Breast epithelium (tissue), 4 donors: ENCODE data around the gene SLFN5. TPM values are rescaled to one million over a fixed set of nuclear protein-coding genes. Genes with fewer than 3 reads are reported as not detected.

Experiments
- DNase-seq, 2 donors: peaks; one replicate each; pipeline ENCODE4 v3.0.0-alpha.2; 2019; ENCODE audit warnings: low spot score in 2 of 2
- H3K27ac ChIP-seq, 2 donors: fragments of 200-600 bp; sonication (generic) in 1 of 2; one replicate each; pipeline ENCODE4 v1.5.1; 2016 to 2019; ENCODE audit warnings: mild to moderate bottlenecking in 1 of 2
- H3K27me3 ChIP-seq, 2 donors: fragments of 200-600 bp; sonication (generic) in 1 of 2; one replicate each; pipeline versions ENCODE4 v1.5.1 to v1.6.0; 2017 to 2019; ENCODE audit warnings: control low read depth in 1 of 2, mild to moderate bottlenecking in 1 of 2
- H3K36me3 ChIP-seq: fragments of 200-600 bp; one replicate; pipeline ENCODE4 v1.5.1; 2019
- H3K4me1 ChIP-seq, 2 donors: fragments of 200-600 bp; sonication (generic); one replicate each; pipeline ENCODE4 v1.5.1; 2016 to 2019; ENCODE audit warnings: control low read depth in 1 of 2
- H3K4me3 ChIP-seq, 3 donors: fragments of 200-600 bp; sonication (generic); 1 replicate in 2 of 3; 2 replicates in 1 of 3; pipeline ENCODE4 v1.5.1; 2016 to 2019; ENCODE audit warnings: mild to moderate bottlenecking in 3 of 3, moderate library complexity in 2 of 3
- H3K9me3 ChIP-seq, 2 donors: fragments of 200-600 bp; sonication (generic) in 1 of 2; one replicate each; pipeline ENCODE4 v1.5.1; 2016 to 2019; ENCODE audit warnings: control low read depth in 1 of 2
- CTCF ChIP-seq, 3 donors: fragments of 450-650 bp; IDR thresholded peaks; one replicate each; pipeline ENCODE4 v1.5.1; 2016 to 2017; ENCODE audit warnings: antibody characterized with exemption in 3 of 3, mild to moderate bottlenecking in 3 of 3, moderate library complexity in 3 of 3
- POLR2A ChIP-seq: fragments of 450-650 bp; IDR thresholded peaks from one replicate; pipeline ENCODE4 v1.6.1; 2016; ENCODE audit warnings: antibody characterized with exemption, mild to moderate bottlenecking, moderate library complexity
- POLR2AphosphoS5 ChIP-seq, 3 donors: sonication (generic); formaldehyde crosslinking; IDR thresholded peaks; one replicate each; pipeline ENCODE4 v1.6.1; 2017; ENCODE audit warnings: antibody characterized with exemption in 3 of 3
- intact Hi-C: fragments of 100-400 bp; cut with DNase I; formaldehyde crosslinking; loops from one replicate; pipeline ENCODE4 v1.15.1; 2023; ENCODE audit warnings: low total_unique reads
- total RNA-seq, 3 donors: library from RNA; depleted of rRNA; stranded (reverse); fragments of >200 nt; gene quantifications; one replicate each; pipeline ENCODE4 v1.1.0, GENCODE V29; 2016

The SLFN5 gene
- total RNA-seq, 3 donors from 2014 or later = 29.8 to 35.0 (median 34.1) TPM

DNA sequence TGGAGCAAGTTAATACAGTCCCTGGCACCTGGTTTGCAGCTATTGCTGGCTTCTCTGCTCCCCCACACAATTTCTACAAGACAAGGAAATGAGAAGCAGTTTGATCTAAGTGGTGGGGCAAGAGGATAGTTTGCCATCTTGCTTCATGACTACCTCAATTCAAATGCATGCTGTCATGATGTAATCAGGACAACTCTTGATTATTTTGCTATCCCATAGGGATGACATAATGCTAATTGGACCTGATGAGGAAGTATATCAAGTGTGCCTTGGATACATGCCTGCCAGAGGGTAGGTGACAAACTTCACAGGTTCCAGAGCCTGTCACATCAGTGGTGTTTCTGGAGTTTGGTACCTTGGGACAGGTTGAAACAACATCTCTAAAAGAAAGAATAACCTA lies 40.9 kb downstream of the SLFN5 start:
- H3K36me3 ChIP-seq = no peaks in the 10 kb centered on the region
- no peaks in the 10 kb centered on the region for H3K4me1 ChIP-seq
- intact Hi-C loops = no loop called here
- H3K4me3 ChIP-seq = no peak overlapping the region
- no peak for DNase-seq
- H3K27me3 ChIP-seq = no peaks in the 10 kb centered on the region
- TF ChIP-seq POLR2A = no peak
- no peak for TF ChIP-seq CTCF (IDR thresholded peaks at IDR 0.05)
- no peak for TF ChIP-seq POLR2AphosphoS5 (IDR thresholded peaks at IDR 0.05)
- H3K9me3 ChIP-seq = peaks cover 0 to 2% of the 10 kb centered on the region in 2 donors
- H3K27ac ChIP-seq = no peak overlapping the region

DNA sequence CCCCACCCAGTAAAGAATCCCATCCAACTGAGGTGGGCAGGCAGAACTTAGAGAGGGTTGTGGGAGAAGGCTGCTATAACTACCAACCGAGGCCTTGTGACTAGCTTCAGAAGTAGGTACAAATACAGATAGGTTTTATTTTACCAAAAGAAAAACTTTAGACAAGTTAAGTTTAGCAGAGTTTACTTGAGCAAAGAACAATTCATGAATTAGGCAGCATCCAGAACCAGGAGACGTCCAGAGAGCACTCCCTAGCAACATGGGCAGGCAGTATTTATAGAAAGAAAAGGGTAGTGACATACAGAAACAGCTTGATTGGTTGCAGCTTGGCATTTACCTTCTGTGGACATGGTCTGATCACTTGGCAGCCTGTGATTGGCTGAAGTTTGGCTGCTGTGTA lies 42.1 kb downstream of the SLFN5 start:
- no peaks in the 10 kb centered on the region for H3K9me3 ChIP-seq
- H3K4me3 ChIP-seq = no peak overlapping the region
- no peaks in the 10 kb centered on the region for H3K36me3 ChIP-seq
- intact Hi-C loops = no loop called here
- no peaks in the 10 kb centered on the region for H3K27me3 ChIP-seq
- no peak overlapping the region for H3K27ac ChIP-seq
- DNase-seq = no peak
- no peak for TF ChIP-seq POLR2A
- TF ChIP-seq POLR2AphosphoS5 (IDR thresholded peaks at IDR 0.05) = no peak
- no peak for TF ChIP-seq CTCF (IDR thresholded peaks at IDR 0.05)
- no peaks in the 10 kb centered on the region for H3K4me1 ChIP-seq

DNA sequence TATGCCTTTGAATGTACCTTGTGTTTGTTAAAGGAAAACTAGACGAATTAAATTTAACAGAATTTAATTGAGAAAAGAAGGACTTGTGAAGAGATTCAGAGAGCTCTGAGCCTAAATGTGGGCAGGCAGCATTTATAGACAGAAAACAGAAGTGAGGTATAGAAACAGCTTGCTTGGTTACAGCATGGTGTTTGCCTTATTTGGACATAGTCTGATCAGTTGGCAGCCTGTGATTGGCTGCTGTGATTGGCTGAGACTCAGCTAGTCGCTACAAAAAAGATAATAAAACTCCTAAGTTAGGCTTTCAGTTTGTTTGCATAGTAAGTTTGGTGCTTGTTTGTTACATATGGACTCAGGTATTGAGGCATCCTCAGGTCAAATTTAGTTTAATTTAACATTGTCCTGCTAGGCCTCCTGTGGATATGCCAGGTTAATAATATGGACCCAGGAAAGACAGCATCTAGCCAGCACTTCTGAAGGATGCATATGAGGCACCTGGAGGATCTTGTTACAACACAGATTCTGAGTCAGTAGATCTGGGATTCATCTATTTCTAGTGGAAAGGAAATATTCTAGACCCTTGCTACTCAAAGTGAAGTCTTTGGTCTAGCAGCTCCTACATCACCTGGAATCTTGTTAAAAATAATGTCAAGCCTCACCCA lies 43.4 kb downstream of the SLFN5 start:
- no peaks in the 10 kb centered on the region for H3K4me1 ChIP-seq
- no peaks in the 10 kb centered on the region for H3K9me3 ChIP-seq
- no peaks in the 10 kb centered on the region for H3K36me3 ChIP-seq
- intact Hi-C loops = no loop called here
- TF ChIP-seq POLR2AphosphoS5 (IDR thresholded peaks at IDR 0.05) (no peak), CTCF (IDR thresholded peaks at IDR 0.05) (no peak), POLR2A (no peak)
- H3K4me3 ChIP-seq = no peak overlapping the region
- H3K27ac ChIP-seq = no peak overlapping the region
- no peak for DNase-seq
- no peaks in the 10 kb centered on the region for H3K27me3 ChIP-seq

DNA sequence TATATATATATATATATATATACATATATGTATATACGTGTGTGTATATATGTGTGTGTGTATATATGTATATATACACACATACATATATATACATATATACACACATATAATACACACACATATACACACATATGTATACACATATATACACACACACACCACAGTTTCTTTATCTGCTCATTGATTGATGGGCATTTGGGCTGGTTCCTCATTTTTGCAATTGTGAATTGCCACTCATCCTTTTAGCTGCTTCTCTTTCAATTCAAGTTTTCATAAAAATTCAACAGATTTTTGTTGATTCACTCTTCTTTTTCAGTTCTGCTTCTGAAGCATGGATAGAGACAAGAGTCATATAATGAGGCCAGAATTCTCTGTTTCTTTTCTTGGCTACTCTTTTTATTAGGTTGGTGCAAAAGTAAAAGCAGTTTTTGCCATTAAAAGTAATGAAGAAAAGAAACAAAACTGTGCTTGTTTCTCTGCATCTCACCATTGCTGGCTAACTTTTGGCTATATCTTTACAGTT lies 44.5 kb downstream of the SLFN5 start:
- no peaks in the 10 kb centered on the region for H3K9me3 ChIP-seq
- intact Hi-C loops = no loop called here
- no peak overlapping the region for H3K4me3 ChIP-seq
- no peak for DNase-seq
- H3K4me1 ChIP-seq = no peaks in the 10 kb centered on the region
- no peak overlapping the region for H3K27ac ChIP-seq
- TF ChIP-seq POLR2AphosphoS5 (IDR thresholded peaks at IDR 0.05) (no peak), CTCF (IDR thresholded peaks at IDR 0.05) (no peak), POLR2A (no peak)
- no peaks in the 10 kb centered on the region for H3K36me3 ChIP-seq
- H3K27me3 ChIP-seq = no peaks in the 10 kb centered on the region

DNA sequence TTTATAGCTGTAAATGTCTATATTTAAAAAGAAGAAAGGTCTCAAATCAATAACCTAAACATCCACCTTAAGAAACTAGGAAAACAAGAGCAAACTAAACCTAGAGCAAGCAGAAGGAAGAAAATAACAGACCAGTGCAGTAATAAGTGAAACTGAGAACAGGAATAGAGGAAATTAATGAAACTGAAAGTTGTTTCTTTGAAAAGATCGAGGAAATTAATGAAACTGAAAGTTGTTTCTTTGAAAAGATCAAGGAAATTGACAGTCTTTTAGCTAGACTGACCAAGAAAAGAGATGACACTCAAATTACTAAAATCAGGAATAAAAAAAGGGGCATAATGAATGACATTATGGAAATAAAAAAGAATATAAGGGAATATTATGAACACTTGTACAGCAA lies 46.4 kb downstream of the SLFN5 start:
- DNase-seq = no peak
- Histone ChIP-seq H3K27ac (no peak overlapping the region), H3K9me3 (no peaks in the 10 kb centered on the region), H3K4me1 (no peaks in the 10 kb centered on the region), H3K36me3 (no peaks in the 10 kb centered on the region), H3K4me3 (no peak overlapping the region), H3K27me3 (no peaks in the 10 kb centered on the region)
- TF ChIP-seq POLR2A = no peak
- TF ChIP-seq POLR2AphosphoS5 (IDR thresholded peaks at IDR 0.05) = no peak
- TF ChIP-seq CTCF (IDR thresholded peaks at IDR 0.05) = no peak
- intact Hi-C loops = no loop called here
